SH-SY5Y (cell line): ENCODE results near the gene ANTXR1.

ENCODE experiments used
- GATA2 ChIP-seq: IDR thresholded peaks from 2 replicates; pipeline ENCODE4 v1.6.1; 2011; ENCODE audit warnings: mild to moderate bottlenecking, low read depth, low read length
- GATA3 ChIP-seq: IDR thresholded peaks from 2 replicates; pipeline ENCODE4 v1.6.1; 2011; ENCODE audit warnings: low read depth, mild to moderate bottlenecking, low read length, moderate library complexity

DNA sequence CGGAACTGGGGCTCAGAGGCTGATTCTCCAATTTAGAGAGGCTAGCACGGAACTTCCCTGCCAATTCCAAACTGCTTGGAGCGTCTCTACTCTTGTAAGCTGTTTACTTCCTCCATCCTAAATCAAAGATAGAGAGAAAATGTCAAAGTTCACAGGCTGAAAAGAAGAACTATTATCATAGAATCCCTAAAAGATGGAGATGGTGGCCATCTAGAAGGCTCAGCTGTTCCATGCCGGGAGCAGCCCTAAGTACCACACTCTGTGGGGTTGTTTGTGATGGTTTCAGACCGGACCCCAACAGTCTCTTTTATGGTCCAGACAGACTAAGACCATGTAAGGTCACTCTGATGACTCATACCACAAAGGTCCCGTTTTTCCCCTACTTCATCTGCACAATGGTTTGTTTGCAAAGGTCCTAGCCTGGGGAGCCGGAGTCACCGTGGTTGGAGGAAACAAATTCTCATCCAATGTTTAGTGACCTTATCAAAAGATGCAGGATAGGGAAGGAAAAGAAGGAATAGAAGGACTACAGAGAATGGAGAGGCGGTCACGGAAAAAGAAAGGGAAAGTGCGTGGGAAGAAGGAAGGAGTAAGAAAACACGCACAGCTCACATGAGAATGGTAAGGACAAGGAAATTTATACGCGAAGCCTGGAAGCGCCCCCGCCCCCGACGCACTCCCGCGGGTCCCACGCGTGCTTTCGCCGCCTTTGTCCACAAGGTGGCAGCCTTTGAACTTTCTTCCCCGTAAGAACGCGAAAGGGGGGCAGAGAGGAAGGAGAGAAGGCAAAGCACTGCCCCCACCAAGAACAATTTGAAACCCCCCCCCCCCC is 453 bp upstream of the ANTXR1 start:
- TF ChIP-seq GATA2 = no peak
- no peak for TF ChIP-seq GATA3
